HepG2 (cell line): ENCODE results near the gene SMAD7. TPM values are rescaled to one million over a fixed set of nuclear protein-coding genes. Genes with fewer than 3 reads are reported as not detected.

ENCODE experiments used
- BRCA1 ChIP-seq: sonication (generic); formaldehyde crosslinking; IDR thresholded peaks from 2 replicates; pipeline ENCODE4 v1.4.0; 2020; ENCODE audit warnings: missing genetic modification reagents
- CENPX ChIP-seq: sonication (generic); formaldehyde crosslinking; IDR thresholded peaks from 2 replicates; pipeline ENCODE4 v1.9.0; 2021; ENCODE audit warnings: mild to moderate bottlenecking, missing genetic modification reagents, moderate library complexity
- HOXD1 ChIP-seq: sonication (generic); formaldehyde crosslinking; IDR thresholded peaks from 2 replicates; pipeline ENCODE4 v1.5.0; 2020; ENCODE audit warnings: missing genetic modification reagents
- NCOA1 ChIP-seq: sonication (generic); formaldehyde crosslinking; IDR thresholded peaks from 2 replicates; pipeline ENCODE4 v1.9.0; 2021; ENCODE audit warnings: missing genetic modification reagents
- POLR2AphosphoS5 ChIP-seq: IDR thresholded peaks from 2 replicates; pipeline ENCODE4 v1.6.1; 2012; ENCODE audit warnings: low read depth, low read length
- PTBP1 ChIP-seq: fragments of 200-400 bp; formaldehyde crosslinking; IDR thresholded peaks from 2 replicates; pipeline ENCODE4 v1.6.1; 2018; ENCODE audit warnings: low read length, low read depth; ENCODE audit not compliant: poor library complexity, severe bottlenecking
- SETDB1 ChIP-seq: sonication (generic); formaldehyde crosslinking; IDR thresholded peaks from 2 replicates; pipeline ENCODE4 v1.5.1; 2020; ENCODE audit warnings: missing genetic modification reagents, mild to moderate bottlenecking, borderline replicate concordance
- SIN3A ChIP-seq: IDR thresholded peaks from 2 replicates; pipeline ENCODE4 v1.6.1; 2011; ENCODE audit warnings: low read depth, mild to moderate bottlenecking, control low read depth, low read length, borderline replicate concordance
- ZFAT ChIP-seq: sonication (generic); formaldehyde crosslinking; conservative IDR thresholded peaks from 2 replicates; pipeline ENCODE4 v1.8.1; 2023; ENCODE audit warnings: missing genetic modification reagents, inconsistent platforms
- ZFYVE20 ChIP-seq: sonication (generic); formaldehyde crosslinking; IDR thresholded peaks from 2 replicates; pipeline ENCODE4 v1.8.0; 2023; ENCODE audit warnings: low read depth, mild to moderate bottlenecking, moderate library complexity, missing genetic modification reagents, borderline replicate concordance
- ZNF136 ChIP-seq: sonication (generic); formaldehyde crosslinking; IDR thresholded peaks from 2 replicates; pipeline ENCODE4 v1.8.1; 2022; ENCODE audit warnings: low read depth, mild to moderate bottlenecking, moderate library complexity, missing genetic modification reagents
- ZNF33B ChIP-seq: sonication (generic); formaldehyde crosslinking; IDR thresholded peaks from 2 replicates; pipeline ENCODE4 v1.5.1; 2020; ENCODE audit warnings: mild to moderate bottlenecking, missing genetic modification reagents
- ZNF557 ChIP-seq: sonication (generic); formaldehyde crosslinking; IDR thresholded peaks from 2 replicates; pipeline ENCODE4 v1.4.0; 2020; ENCODE audit warnings: missing genetic modification reagents
- ZNF773 ChIP-seq: sonication (generic); formaldehyde crosslinking; IDR thresholded peaks from 2 replicates; pipeline ENCODE4 v1.4.0; 2020; ENCODE audit warnings: missing genetic modification reagents, borderline replicate concordance
- polyA plus RNA-seq, 8 experiments: library from polyadenylated mRNA; depleted of rRNA in 3 of 8; stranded (reverse) in 7 of 8; unstranded in 1 of 8; fragments of >200 nt; fragmentation: Illumina TruSeq in 4 of 8; extraction: Trizol in 4 of 8; gene quantifications; 2 replicates each; pipeline versions ENCODE4 v1.2.1 to v1.2.3, GENCODE V29; 2011 to 2016; ENCODE audit warnings: low read depth in 4 of 8, missing spikeins in 1 of 8, mixed read lengths in 1 of 8; ENCODE audit not compliant: insufficient read depth in 1 of 8
- total RNA-seq, 5 experiments: library from RNA; depleted of rRNA; stranded (reverse); fragments of >200 nt; fragmentation: Illumina TruSeq; extraction: Trizol; gene quantifications; 2 replicates each; pipeline ENCODE4 v1.2.3, GENCODE V29; 2016; ENCODE audit warnings: low read depth in 1 of 5
- TF ChIP-seq, protein P1 (sequence below): sonication (generic); formaldehyde crosslinking; IDR thresholded peaks from 2 replicates; pipeline ENCODE4 v1.5.0; 2020; ENCODE audit warnings: mild to moderate bottlenecking, missing genetic modification reagents, moderate library complexity
- TF ChIP-seq, protein P2 (sequence below): sonication (generic); formaldehyde crosslinking; IDR thresholded peaks from 2 replicates; pipeline ENCODE4 v1.8.1; 2022; ENCODE audit warnings: low read depth, mild to moderate bottlenecking, missing genetic modification reagents
- TF ChIP-seq, protein P3 (sequence below): fragments of 450-650 bp; IDR thresholded peaks from 2 replicates; pipeline ENCODE4 v1.6.1; 2017; ENCODE audit warnings: mild to moderate bottlenecking
- TF ChIP-seq, protein P4 (sequence below): sonication (generic); formaldehyde crosslinking; IDR thresholded peaks from 2 replicates; pipeline ENCODE4 v1.5.1; 2020; ENCODE audit warnings: mild to moderate bottlenecking, missing genetic modification reagents

Gene SMAD7
- total and polyA plus RNA-seq, 2 of the 13 experiments (the other 11 are each of a cell fraction or from before 2014, with no cell fraction given), result 17.4 to 24.7 TPM

DNA sequence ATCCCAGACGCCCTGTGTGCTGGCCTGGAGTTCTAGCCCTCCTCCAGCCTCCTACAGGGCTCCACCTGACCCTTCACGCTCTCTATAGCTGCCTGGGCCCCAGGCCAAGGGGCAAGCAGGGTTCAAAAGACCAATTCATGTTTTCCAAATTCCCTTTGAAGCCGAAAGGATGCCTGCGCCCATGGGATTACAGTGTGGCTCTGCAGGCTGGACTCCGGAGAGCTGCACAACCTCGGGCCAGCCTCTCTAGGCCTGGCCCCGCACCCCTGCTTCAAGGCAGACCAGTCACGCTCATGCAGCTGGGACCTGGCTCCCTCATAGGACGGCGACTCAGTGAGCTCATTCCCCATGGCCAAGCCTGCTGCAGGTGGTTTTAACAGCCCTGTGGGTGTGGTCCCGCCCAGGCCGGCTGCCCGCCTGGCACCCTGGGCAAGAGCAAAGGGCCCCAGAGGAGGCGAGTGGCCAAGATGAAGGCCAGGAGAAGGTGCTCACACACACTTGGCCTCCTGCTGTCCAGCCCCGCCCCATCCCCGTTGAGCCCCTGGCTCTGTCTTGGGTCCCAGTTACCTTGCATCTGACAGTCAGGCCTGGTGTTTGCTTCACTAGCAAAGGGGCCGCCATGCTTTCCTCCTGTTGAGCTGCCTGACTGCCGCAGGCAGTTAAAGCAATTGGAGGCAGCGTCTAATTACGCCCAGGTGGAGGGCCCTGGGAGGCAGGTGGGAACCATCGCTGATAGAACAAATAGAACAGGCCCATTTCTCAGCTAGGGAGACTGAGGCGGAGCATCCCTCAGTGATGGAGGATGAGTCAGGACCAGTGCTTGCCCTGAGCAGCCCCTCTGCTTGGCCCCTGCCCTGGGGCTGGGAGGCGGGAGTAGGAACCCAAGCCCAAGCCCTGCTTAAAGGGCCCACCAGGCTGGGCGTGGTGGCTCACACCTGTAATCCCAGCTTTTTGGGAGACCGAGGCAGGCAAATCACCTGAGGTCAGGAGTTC, 56.9 kb downstream of the SMAD7 start (continued):
- TF ChIP-seq, protein P1, sequence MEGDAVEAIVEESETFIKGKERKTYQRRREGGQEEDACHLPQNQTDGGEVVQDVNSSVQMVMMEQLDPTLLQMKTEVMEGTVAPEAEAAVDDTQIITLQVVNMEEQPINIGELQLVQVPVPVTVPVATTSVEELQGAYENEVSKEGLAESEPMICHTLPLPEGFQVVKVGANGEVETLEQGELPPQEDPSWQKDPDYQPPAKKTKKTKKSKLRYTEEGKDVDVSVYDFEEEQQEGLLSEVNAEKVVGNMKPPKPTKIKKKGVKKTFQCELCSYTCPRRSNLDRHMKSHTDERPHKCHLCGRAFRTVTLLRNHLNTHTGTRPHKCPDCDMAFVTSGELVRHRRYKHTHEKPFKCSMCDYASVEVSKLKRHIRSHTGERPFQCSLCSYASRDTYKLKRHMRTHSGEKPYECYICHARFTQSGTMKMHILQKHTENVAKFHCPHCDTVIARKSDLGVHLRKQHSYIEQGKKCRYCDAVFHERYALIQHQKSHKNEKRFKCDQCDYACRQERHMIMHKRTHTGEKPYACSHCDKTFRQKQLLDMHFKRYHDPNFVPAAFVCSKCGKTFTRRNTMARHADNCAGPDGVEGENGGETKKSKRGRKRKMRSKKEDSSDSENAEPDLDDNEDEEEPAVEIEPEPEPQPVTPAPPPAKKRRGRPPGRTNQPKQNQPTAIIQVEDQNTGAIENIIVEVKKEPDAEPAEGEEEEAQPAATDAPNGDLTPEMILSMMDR (CRISPR knock-in tag), result no peak
- no peak for TF ChIP-seq ZFAT (CRISPR knock-in tag)
- peak; percentile 76; the same call in 1 of the 2 replicates for TF ChIP-seq NCOA1 (CRISPR knock-in tag)
- TF ChIP-seq, protein P2, sequence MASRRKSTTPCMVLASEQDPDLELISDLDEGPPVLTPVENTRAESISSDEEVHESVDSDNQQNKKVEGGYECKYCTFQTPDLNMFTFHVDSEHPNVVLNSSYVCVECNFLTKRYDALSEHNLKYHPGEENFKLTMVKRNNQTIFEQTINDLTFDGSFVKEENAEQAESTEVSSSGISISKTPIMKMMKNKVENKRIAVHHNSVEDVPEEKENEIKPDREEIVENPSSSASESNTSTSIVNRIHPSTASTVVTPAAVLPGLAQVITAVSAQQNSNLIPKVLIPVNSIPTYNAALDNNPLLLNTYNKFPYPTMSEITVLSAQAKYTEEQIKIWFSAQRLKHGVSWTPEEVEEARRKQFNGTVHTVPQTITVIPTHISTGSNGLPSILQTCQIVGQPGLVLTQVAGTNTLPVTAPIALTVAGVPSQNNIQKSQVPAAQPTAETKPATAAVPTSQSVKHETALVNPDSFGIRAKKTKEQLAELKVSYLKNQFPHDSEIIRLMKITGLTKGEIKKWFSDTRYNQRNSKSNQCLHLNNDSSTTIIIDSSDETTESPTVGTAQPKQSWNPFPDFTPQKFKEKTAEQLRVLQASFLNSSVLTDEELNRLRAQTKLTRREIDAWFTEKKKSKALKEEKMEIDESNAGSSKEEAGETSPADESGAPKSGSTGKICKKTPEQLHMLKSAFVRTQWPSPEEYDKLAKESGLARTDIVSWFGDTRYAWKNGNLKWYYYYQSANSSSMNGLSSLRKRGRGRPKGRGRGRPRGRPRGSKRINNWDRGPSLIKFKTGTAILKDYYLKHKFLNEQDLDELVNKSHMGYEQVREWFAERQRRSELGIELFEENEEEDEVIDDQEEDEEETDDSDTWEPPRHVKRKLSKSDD (CRISPR knock-in tag), result peak; percentile 59; the same call in 1 of the 2 replicates
- no peak for TF ChIP-seq ZNF136
- no peak for TF ChIP-seq BRCA1 (CRISPR knock-in tag)
- TF ChIP-seq ZNF33B (CRISPR knock-in tag), result no peak
- no peak for TF ChIP-seq POLR2AphosphoS5
- TF ChIP-seq HOXD1 (CRISPR knock-in tag), result 0 out of 2 replicates have a peak, but pooled peaks have one; percentile 58
- no peak for TF ChIP-seq ZNF773 (CRISPR knock-in tag)
- TF ChIP-seq, protein P3, sequence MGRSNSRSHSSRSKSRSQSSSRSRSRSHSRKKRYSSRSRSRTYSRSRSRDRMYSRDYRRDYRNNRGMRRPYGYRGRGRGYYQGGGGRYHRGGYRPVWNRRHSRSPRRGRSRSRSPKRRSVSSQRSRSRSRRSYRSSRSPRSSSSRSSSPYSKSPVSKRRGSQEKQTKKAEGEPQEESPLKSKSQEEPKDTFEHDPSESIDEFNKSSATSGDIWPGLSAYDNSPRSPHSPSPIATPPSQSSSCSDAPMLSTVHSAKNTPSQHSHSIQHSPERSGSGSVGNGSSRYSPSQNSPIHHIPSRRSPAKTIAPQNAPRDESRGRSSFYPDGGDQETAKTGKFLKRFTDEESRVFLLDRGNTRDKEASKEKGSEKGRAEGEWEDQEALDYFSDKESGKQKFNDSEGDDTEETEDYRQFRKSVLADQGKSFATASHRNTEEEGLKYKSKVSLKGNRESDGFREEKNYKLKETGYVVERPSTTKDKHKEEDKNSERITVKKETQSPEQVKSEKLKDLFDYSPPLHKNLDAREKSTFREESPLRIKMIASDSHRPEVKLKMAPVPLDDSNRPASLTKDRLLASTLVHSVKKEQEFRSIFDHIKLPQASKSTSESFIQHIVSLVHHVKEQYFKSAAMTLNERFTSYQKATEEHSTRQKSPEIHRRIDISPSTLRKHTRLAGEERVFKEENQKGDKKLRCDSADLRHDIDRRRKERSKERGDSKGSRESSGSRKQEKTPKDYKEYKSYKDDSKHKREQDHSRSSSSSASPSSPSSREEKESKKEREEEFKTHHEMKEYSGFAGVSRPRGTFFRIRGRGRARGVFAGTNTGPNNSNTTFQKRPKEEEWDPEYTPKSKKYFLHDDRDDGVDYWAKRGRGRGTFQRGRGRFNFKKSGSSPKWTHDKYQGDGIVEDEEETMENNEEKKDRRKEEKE, result no peak
- no peak for TF ChIP-seq ZNF557 (CRISPR knock-in tag)
- no peak for TF ChIP-seq SIN3A
- TF ChIP-seq, protein P4, sequence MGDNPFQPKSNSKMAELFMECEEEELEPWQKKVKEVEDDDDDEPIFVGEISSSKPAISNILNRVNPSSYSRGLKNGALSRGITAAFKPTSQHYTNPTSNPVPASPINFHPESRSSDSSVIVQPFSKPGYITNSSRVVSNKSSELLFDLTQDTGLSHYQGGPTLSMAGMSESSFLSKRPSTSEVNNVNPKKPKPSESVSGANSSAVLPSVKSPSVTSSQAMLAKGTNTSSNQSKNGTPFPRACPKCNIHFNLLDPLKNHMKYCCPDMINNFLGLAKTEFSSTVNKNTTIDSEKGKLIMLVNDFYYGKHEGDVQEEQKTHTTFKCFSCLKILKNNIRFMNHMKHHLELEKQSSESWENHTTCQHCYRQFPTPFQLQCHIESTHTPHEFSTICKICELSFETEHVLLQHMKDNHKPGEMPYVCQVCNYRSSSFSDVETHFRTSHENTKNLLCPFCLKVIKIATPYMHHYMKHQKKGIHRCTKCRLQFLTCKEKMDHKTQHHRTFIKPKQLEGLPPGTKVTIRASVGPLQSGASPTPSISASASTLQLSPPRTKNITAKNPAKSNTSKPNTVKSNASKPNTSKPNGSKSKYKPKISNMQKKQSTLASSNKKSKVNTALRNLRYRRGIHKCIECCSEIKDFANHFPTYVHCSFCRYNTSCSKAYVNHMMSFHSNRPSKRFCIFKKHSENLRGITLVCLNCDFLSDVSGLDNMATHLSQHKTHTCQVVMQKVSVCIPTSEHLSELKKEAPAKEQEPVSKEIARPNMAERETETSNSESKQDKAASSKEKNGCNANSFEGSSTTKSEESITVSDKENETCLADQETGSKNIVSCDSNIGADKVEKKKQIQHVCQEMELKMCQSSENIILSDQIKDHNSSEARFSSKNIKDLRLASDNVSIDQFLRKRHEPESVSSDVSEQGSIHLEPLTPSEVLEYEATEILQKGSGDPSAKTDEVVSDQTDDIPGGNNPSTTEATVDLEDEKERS (CRISPR knock-in tag), result no peak
- TF ChIP-seq PTBP1, result peak; percentile 34
- TF ChIP-seq ZFYVE20, result no peak
- TF ChIP-seq SETDB1 (CRISPR knock-in tag), result no peak
- no peak for TF ChIP-seq CENPX (CRISPR knock-in tag)
